Measurements from ENCODE around the gene MAPT. TPM values are rescaled to one million over a fixed set of nuclear protein-coding genes. Genes with fewer than 3 reads are reported as not detected.

The MAPT gene
- total and polyA plus RNA-seq, 2 experiments from 2014 or later = 0.37 to 0.71 TPM

DNA sequence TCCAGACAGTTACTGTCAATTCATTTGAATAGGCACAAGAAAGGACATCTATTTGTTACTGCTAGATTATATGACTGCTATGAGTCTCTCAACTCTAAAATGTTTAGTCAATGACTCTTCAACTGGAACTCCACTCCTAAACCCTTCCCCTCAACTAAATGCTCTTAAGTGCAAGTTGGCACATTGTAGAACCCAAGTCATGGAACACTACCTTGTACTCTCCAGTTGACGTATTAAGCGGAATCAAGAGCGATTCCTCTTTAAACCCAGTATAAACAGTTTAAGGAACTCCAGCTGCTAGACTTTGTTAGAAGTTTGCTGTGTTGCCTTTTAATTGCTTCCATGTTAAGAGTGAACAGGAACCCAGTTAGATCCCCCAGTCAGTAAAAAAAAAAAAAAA is 149.3 kb downstream of the MAPT start:
- peaks cover 11% of the 10 kb centered on the region for H4K20me1 ChIP-seq (ENCODE audit: insufficient read depth, poor library complexity, severe bottlenecking)
- H3K9me3 ChIP-seq (ENCODE audit: low read depth) = no peaks in the 10 kb centered on the region
- DNase-seq (ENCODE audit: low spot score) = no peak
- TF ChIP-seq EZH2 (IDR thresholded peaks at IDR 0.05; ENCODE audit: borderline replicate concordance) (no peak), EZH2phosphoT487 (IDR thresholded peaks at IDR 0.05; ENCODE audit: low read depth, severe bottlenecking, unreplicated experiment) (no peak)
- TF ChIP-seq, protein P1, sequence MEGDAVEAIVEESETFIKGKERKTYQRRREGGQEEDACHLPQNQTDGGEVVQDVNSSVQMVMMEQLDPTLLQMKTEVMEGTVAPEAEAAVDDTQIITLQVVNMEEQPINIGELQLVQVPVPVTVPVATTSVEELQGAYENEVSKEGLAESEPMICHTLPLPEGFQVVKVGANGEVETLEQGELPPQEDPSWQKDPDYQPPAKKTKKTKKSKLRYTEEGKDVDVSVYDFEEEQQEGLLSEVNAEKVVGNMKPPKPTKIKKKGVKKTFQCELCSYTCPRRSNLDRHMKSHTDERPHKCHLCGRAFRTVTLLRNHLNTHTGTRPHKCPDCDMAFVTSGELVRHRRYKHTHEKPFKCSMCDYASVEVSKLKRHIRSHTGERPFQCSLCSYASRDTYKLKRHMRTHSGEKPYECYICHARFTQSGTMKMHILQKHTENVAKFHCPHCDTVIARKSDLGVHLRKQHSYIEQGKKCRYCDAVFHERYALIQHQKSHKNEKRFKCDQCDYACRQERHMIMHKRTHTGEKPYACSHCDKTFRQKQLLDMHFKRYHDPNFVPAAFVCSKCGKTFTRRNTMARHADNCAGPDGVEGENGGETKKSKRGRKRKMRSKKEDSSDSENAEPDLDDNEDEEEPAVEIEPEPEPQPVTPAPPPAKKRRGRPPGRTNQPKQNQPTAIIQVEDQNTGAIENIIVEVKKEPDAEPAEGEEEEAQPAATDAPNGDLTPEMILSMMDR (IDR thresholded peaks at IDR 0.05; ENCODE audit: poor library complexity) = no peak
- peaks cover 26% of the 10 kb centered on the region for H3K79me2 ChIP-seq
- peak overlapping the region; percentile 43 for H3K27ac ChIP-seq
- H3K9me2 ChIP-seq (replicated peaks; ENCODE audit: insufficient read depth) = no peaks in the 10 kb centered on the region
- 57% methylated on average over 3 of the region's 3 CpGs for WGBS (ENCODE audit: low lambda C conversion rate, missing lambda C conversion rate)
- H2AFZ ChIP-seq = no peak overlapping the region
- no peak overlapping the region for H3K4me3 ChIP-seq
- H3K4me2 ChIP-seq = no peak overlapping the region
- H3K4me1 ChIP-seq (ENCODE audit: insufficient read depth) = peaks cover 23% of the 10 kb centered on the region
- H3K36me3 ChIP-seq (replicated peaks; ENCODE audit: insufficient read depth, low read depth) = peaks cover 5% of the 10 kb centered on the region
- no peaks in the 10 kb centered on the region for H3K27me3 ChIP-seq

DNA sequence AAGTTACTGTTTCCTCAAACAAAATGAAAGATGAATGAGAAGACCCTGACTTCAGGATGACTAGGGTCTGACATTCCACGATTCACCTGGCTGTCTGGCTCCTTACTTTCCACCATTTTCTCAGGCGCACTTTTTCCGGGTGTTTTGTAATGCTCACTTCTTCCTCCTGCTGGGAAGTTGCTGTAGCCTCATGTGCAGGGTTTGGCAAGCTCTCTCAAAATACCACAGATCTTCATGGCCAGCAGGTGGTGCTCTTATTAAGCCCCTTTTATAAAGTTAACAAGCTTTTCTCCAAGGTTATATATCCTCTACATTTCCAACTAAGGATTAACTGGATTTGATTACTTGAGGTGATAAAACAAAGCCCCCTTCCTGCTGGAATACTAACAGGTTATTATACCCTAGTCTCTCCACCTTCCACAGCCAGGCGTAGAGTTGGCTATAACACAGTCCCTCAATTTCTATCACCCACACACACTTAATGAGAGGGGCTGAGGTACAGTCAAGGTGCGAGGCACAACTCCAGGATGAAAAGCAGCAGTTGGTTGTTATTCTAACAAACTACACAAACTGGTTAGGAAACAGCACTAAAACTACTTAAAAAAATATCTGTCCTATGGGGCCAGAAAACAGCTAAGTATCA is 150.1 kb downstream of the MAPT start:
- H3K9me3 ChIP-seq (ENCODE audit: low read depth) = no peaks in the 10 kb centered on the region
- H3K4me3 ChIP-seq = no peak overlapping the region
- peaks cover 26% of the 10 kb centered on the region for H3K79me2 ChIP-seq
- no peak for TF ChIP-seq EZH2 (IDR thresholded peaks at IDR 0.05; ENCODE audit: borderline replicate concordance)
- TF ChIP-seq, protein P1 (IDR thresholded peaks at IDR 0.05; ENCODE audit: poor library complexity) = peak; percentile 87
- peaks cover 11% of the 10 kb centered on the region for H4K20me1 ChIP-seq (ENCODE audit: insufficient read depth, poor library complexity, severe bottlenecking)
- WGBS (ENCODE audit: low lambda C conversion rate, missing lambda C conversion rate) = 57% methylated on average over 5 of the region's 5 CpGs
- H3K36me3 ChIP-seq (replicated peaks; ENCODE audit: insufficient read depth, low read depth) = peaks cover 5% of the 10 kb centered on the region
- H3K4me2 ChIP-seq = no peak overlapping the region
- no peak overlapping the region for H2AFZ ChIP-seq
- H3K9me2 ChIP-seq (replicated peaks; ENCODE audit: insufficient read depth) = no peaks in the 10 kb centered on the region
- peak; percentile 89 for DNase-seq (ENCODE audit: low spot score)
- no peaks in the 10 kb centered on the region for H3K27me3 ChIP-seq
- H3K27ac ChIP-seq = peak overlapping the region; percentile 43
- peaks cover 23% of the 10 kb centered on the region for H3K4me1 ChIP-seq (ENCODE audit: insufficient read depth)

DNA sequence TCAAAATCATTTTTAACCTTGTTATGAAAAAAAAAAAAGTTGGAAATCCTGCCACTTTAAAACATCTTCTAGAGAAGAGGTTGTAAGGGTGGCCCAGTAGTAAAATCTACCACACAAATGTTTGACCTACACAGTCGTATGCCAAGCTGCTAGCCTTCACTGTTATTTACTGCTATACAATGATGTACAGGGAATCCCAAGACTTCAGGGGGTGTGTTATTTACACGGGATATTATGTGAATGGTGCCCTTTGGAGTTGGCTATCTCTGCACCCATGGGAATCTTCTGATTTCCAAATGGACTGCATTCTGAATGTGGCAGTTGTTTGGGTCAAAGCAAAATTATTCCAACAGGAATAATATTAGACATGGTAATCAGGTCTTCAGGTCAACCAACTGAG is 150.6 kb downstream of the MAPT start:
- 60% methylated on average over 2 of the region's 2 CpGs for WGBS (ENCODE audit: low lambda C conversion rate, missing lambda C conversion rate)
- Histone ChIP-seq H3K9me2 (replicated peaks; ENCODE audit: insufficient read depth) (no peaks in the 10 kb centered on the region), H3K4me3 (no peak overlapping the region), H3K27me3 (no peaks in the 10 kb centered on the region), H4K20me1 (ENCODE audit: insufficient read depth, poor library complexity, severe bottlenecking) (peaks cover 11% of the 10 kb centered on the region), H3K79me2 (peaks cover 27% of the 10 kb centered on the region), H3K4me2 (no peak overlapping the region), H3K27ac (peak overlapping the region; percentile 5), H3K4me1 (ENCODE audit: insufficient read depth) (peaks cover 23% of the 10 kb centered on the region), H3K36me3 (replicated peaks; ENCODE audit: insufficient read depth, low read depth) (peaks cover 3% of the 10 kb centered on the region), H3K9me3 (ENCODE audit: low read depth) (no peaks in the 10 kb centered on the region), H2AFZ (no peak overlapping the region)
- DNase-seq (ENCODE audit: low spot score) = no peak
- TF ChIP-seq, protein P1 (IDR thresholded peaks at IDR 0.05; ENCODE audit: poor library complexity) = no peak
- TF ChIP-seq EZH2 (IDR thresholded peaks at IDR 0.05; ENCODE audit: borderline replicate concordance) = no peak
- no peak for TF ChIP-seq EZH2phosphoT487 (IDR thresholded peaks at IDR 0.05; ENCODE audit: low read depth, severe bottlenecking, unreplicated experiment)
